HUES6 (cell line): ENCODE measurements around the gene SPINK2.

Experiments used
- H3K27ac ChIP-seq: 2 replicates; pipeline ENCODE4 v1.7.0; 2013; ENCODE audit warnings: low read depth, mild to moderate bottlenecking, low read length, inconsistent platforms
- H3K27me3 ChIP-seq: 2 replicates; pipeline ENCODE4 v1.6.1; 2013; ENCODE audit warnings: low read length; ENCODE audit not compliant: control insufficient read depth, insufficient read depth
- H3K36me3 ChIP-seq: 2 replicates; pipeline ENCODE4 v1.6.1; 2013; ENCODE audit warnings: low read length; ENCODE audit not compliant: control insufficient read depth, insufficient read depth
- H3K4me1 ChIP-seq: 2 replicates; pipeline ENCODE4 v1.6.1; 2013; ENCODE audit warnings: low read length; ENCODE audit not compliant: control insufficient read depth, insufficient read depth
- H3K4me3 ChIP-seq: 2 replicates; pipeline ENCODE4 v1.5.1; 2013; ENCODE audit warnings: low read depth, low read length
- H3K9ac ChIP-seq: one replicate; pipeline ENCODE4 v1.6.1; 2013; ENCODE audit warnings: mild to moderate bottlenecking, low read length
- H3K9me3 ChIP-seq: 2 replicates; pipeline ENCODE4 v1.6.1; 2013; ENCODE audit warnings: low read depth, low read length; ENCODE audit not compliant: control insufficient read depth, insufficient read depth

The SPINK2 gene

GRCh38 chr4:56768763-56769162, 52.7 kb downstream of the SPINK2 start:
- H3K27ac ChIP-seq = no peak overlapping the region
- H3K27me3 ChIP-seq = no peaks in the 10 kb centered on the region
- H3K9me3 ChIP-seq = no peaks in the 10 kb centered on the region
- H3K36me3 ChIP-seq = no peaks in the 10 kb centered on the region
- no peak overlapping the region for H3K9ac ChIP-seq
- no peak overlapping the region for H3K4me3 ChIP-seq
- peaks cover 18% of the 10 kb centered on the region for H3K4me1 ChIP-seq

- no peaks in the 10 kb centered on the region for H3K27me3 ChIP-seq
- no peak overlapping the region for H3K9ac ChIP-seq
- H3K27ac ChIP-seq = no peak overlapping the region
- no peak overlapping the region for H3K4me3 ChIP-seq
- H3K4me1 ChIP-seq = peaks cover 18% of the 10 kb centered on the region
- no peaks in the 10 kb centered on the region for H3K9me3 ChIP-seq
- H3K36me3 ChIP-seq = no peaks in the 10 kb centered on the region
These were observed 53.2 kb downstream of the SPINK2 start for GRCh38 chr4:56768316-56768715.

- no peaks in the 10 kb centered on the region for H3K9me3 ChIP-seq
- no peaks in the 10 kb centered on the region for H3K36me3 ChIP-seq
- H3K4me1 ChIP-seq = peaks cover 21% of the 10 kb centered on the region
- H3K4me3 ChIP-seq = no peak overlapping the region
- no peak overlapping the region for H3K9ac ChIP-seq
- no peaks in the 10 kb centered on the region for H3K27me3 ChIP-seq
- no peak overlapping the region for H3K27ac ChIP-seq
These were observed 53.9 kb downstream of the SPINK2 start for GRCh38 chr4:56767567-56767966.

DNA sequence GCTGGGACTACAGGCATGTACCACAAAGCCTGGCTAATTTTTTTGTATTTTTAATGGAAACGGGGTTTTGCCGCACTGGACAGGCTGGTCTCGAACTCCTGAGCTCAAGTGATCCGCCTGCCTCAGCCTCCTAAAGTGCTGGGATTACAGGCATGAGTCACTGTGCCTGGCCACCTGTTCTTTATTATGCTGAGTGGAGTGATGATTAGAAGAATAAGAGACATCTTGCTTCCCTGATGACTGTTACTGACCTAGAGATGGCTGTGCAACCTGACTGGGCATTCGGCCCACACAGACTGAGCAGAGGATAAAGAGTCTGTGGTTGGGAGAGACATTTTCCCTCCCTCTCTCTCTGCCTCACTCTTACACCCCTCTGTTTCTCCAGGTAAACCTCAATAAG, 56.7 kb downstream of the SPINK2 start:
- no peak overlapping the region for H3K9ac ChIP-seq
- H3K9me3 ChIP-seq = no peaks in the 10 kb centered on the region
- H3K4me3 ChIP-seq = no peak overlapping the region
- no peaks in the 10 kb centered on the region for H3K36me3 ChIP-seq
- H3K27ac ChIP-seq = no peak overlapping the region
- H3K4me1 ChIP-seq = peaks cover 21% of the 10 kb centered on the region
- no peaks in the 10 kb centered on the region for H3K27me3 ChIP-seq

GRCh38 chr4:56764223-56764622, 57.3 kb downstream of the SPINK2 start:
- Histone ChIP-seq H3K27ac (no peak overlapping the region), H3K9me3 (no peaks in the 10 kb centered on the region), H3K9ac (no peak overlapping the region), H3K4me1 (peaks cover 23% of the 10 kb centered on the region), H3K27me3 (no peaks in the 10 kb centered on the region), H3K4me3 (no peak overlapping the region), H3K36me3 (no peaks in the 10 kb centered on the region)

GRCh38 chr4:56762484-56763250, 58.8 kb downstream of the SPINK2 start:
- H3K9me3 ChIP-seq = no peaks in the 10 kb centered on the region
- no peak overlapping the region for H3K9ac ChIP-seq
- no peaks in the 10 kb centered on the region for H3K36me3 ChIP-seq
- no peaks in the 10 kb centered on the region for H3K27me3 ChIP-seq
- peaks cover 29% of the 10 kb centered on the region for H3K4me1 ChIP-seq
- no peak overlapping the region for H3K27ac ChIP-seq
- H3K4me3 ChIP-seq = no peak overlapping the region

DNA sequence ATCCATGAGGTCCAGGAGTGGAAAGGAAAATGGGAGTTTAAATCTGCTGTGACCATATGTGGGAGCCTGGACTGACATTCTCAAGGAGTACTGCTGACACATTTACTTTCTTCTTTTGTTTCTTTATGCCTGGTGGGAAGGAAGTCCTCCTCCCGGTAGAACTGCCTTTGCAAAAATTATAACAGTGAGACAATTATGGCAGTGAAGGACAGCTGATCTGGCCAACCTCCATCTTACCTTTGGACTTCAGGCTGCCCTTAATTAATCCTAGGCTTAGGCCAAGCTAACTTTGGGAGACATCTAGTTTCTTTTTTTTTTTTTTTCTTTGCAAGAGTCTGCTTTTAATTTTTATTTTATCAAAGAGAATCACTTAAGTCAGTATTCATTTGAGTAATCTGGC, 61.3 kb downstream of the SPINK2 start:
- H3K36me3 ChIP-seq = no peaks in the 10 kb centered on the region

More for the DNA sequence above, 61.3 kb downstream of the SPINK2 start:
- Histone ChIP-seq H3K9me3 (no peaks in the 10 kb centered on the region), H3K9ac (no peak overlapping the region), H3K4me3 (no peak overlapping the region), H3K27ac (no peak overlapping the region), H3K27me3 (no peaks in the 10 kb centered on the region), H3K4me1 (peaks cover 45% of the 10 kb centered on the region)
